ENCODE data around the gene N4BP2.

The N4BP2 gene

DNA sequence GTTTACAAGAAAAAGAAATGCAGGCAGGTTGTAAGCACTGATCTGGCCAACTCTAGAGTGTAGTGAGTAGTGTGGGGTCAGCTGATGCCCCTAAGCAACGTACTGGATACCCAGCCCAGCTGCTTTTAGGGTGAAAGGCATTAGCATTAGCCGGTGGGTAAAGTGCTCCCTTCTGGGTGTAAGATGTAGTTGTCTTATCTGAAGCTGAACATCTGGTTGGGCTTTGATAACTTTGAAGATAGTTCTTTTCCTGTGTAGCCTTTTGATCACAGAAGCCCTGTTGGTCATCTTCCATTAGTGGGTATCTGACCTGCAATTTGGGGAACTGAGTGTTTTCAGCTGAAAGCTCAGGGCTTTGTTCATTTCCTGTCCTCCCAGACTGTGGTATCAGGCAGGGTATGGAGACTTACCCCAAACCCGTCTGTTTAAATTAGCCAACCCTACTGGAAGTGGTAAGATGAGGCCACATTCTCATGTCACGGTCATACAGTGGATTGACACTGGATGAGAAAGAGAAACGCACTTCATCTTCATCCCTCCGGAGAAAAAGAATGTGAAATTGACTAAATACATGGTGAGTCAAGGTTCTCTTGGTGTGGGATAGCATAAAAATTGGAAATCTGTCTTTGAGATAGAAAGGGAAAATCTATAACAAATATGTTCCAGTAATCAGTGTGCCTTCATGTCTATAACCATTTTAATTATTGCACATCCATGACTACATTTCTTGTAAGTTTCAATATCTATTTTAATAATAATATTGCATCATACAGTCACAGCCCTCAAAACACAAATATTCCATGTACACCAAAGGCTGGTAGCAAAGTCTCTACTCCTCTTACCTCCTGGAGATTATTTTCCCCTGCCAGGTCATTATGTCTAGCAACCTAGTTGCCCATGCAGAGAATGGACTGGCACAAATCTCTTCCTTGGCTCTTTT lies 148.9 kb downstream of the N4BP2 start:
- peak overlapping the region; percentile 87 for H3K4me3 ChIP-seq (ENCODE audit: low read depth, low read length)
- TF ChIP-seq, protein P1, sequence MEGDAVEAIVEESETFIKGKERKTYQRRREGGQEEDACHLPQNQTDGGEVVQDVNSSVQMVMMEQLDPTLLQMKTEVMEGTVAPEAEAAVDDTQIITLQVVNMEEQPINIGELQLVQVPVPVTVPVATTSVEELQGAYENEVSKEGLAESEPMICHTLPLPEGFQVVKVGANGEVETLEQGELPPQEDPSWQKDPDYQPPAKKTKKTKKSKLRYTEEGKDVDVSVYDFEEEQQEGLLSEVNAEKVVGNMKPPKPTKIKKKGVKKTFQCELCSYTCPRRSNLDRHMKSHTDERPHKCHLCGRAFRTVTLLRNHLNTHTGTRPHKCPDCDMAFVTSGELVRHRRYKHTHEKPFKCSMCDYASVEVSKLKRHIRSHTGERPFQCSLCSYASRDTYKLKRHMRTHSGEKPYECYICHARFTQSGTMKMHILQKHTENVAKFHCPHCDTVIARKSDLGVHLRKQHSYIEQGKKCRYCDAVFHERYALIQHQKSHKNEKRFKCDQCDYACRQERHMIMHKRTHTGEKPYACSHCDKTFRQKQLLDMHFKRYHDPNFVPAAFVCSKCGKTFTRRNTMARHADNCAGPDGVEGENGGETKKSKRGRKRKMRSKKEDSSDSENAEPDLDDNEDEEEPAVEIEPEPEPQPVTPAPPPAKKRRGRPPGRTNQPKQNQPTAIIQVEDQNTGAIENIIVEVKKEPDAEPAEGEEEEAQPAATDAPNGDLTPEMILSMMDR (IDR thresholded peaks at IDR 0.05; ENCODE audit: insufficient read depth, low read depth, low read length, missing control alignments), result no peak
- DNase-seq (ENCODE audit: low read depth), result peak; percentile 95

DNA sequence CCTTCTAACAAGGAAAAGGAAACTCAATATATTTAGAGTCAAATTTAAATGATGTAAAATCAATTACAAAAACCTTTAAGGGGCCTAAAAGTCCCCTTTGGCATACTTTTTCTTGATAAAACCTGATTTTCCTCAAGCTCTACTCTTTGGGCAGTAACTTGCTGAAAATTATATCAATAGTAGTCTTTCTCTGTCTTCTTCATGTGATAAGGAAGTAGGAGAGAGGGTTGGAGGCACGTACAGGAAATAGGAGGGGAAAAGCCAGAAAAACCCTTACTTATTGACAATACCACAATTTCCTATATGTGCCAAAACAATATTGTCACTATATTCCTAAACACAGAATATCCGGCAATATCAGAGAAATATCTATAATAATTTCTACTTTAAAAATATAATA lies 149.8 kb downstream of the N4BP2 start:
- TF ChIP-seq, protein P1 (IDR thresholded peaks at IDR 0.05; ENCODE audit: insufficient read depth, low read depth, low read length, missing control alignments), result no peak
- no peak for DNase-seq (ENCODE audit: low read depth)
- H3K4me3 ChIP-seq (ENCODE audit: low read depth, low read length), result peak overlapping the region; percentile 87
